Neural cell (in vitro differentiated cells): ENCODE measurements around the gene PIGL. TPM values are rescaled to one million over a fixed set of nuclear protein-coding genes. Genes with fewer than 3 reads are reported as not detected.
"Not testable (repeated sequence)": the region's sequence is repeated elsewhere in the genome, so short reads cannot be mapped to it uniquely, and the experiment has no call there.

Experiments
- H2AFZ ChIP-seq: fragments of 200-600, 300-800 bp; sonication (generic), shearing (Covaris generic); 2 replicates; pipeline ENCODE4 v1.6.0; 2014; ENCODE audit warnings: low read depth, mild to moderate bottlenecking, antibody characterized with exemption, low read length, moderate library complexity
- H3F3A ChIP-seq: fragments of 200-600 bp; shearing (Covaris generic); 2 replicates; pipeline ENCODE4 v1.6.1; 2016; ENCODE audit warnings: mild to moderate bottlenecking, moderate library complexity, mixed read lengths, antibody characterized with exemption, low read length; ENCODE audit not compliant: insufficient read depth, poor library complexity, severe bottlenecking
- H3K27ac ChIP-seq: fragments of 200-600, 300-800 bp; sonication (generic), shearing (Covaris generic); 2 replicates; pipeline ENCODE4 v1.5.1; 2014; ENCODE audit warnings: mild to moderate bottlenecking, low read length, moderate library complexity
- H3K27me3 ChIP-seq: fragments of 300-800, 200-600 bp; sonication (generic), shearing (Covaris generic); 2 replicates; pipeline ENCODE4 v1.6.0; 2014; ENCODE audit warnings: mild to moderate bottlenecking, low read depth, low read length, moderate library complexity; ENCODE audit not compliant: insufficient read depth
- H3K36me3 ChIP-seq: fragments of 300-800, 200-600 bp; sonication (generic), shearing (Covaris generic); 2 replicates; pipeline ENCODE4 v1.5.1; 2014; ENCODE audit warnings: mild to moderate bottlenecking, antibody characterized with exemption, low read length, moderate library complexity; ENCODE audit not compliant: insufficient read depth
- H3K4me2 ChIP-seq: fragments of 300-800, 200-600 bp; sonication (generic), shearing (Covaris generic); 2 replicates; pipeline ENCODE4 v1.6.0; 2014; ENCODE audit warnings: mild to moderate bottlenecking, low read length
- H3K4me3 ChIP-seq: fragments of 300-800, 200-600 bp; sonication (generic), shearing (Covaris generic); 2 replicates; pipeline ENCODE4 v1.5.1; 2014; ENCODE audit warnings: mild to moderate bottlenecking, low read length, moderate library complexity
- H3K79me2 ChIP-seq: fragments of 200-600 bp; shearing (Covaris generic); replicated peaks from 2 replicates; pipeline ENCODE4 v1.6.0; 2014; ENCODE audit warnings: mild to moderate bottlenecking, low read length, moderate library complexity; ENCODE audit not compliant: insufficient read depth
- H3K9ac ChIP-seq: fragments of 300-800, 200-600 bp; sonication (generic), shearing (Covaris generic); 2 replicates; pipeline ENCODE4 v1.6.1; 2016; ENCODE audit warnings: mild to moderate bottlenecking, low read length, mixed read lengths
- H3K9me2 ChIP-seq: fragments of 200-600 bp; shearing (Covaris generic); 2 replicates; pipeline ENCODE4 v1.6.1; 2016; ENCODE audit warnings: mild to moderate bottlenecking, low read length, mixed read lengths; ENCODE audit not compliant: insufficient read depth
- H3K9me3 ChIP-seq: fragments of 200-600, 300-800 bp; sonication (generic), shearing (Covaris generic); 2 replicates; pipeline ENCODE4 v1.6.1; 2016; ENCODE audit warnings: mild to moderate bottlenecking, mixed run types, low read length, moderate library complexity, mixed read lengths
- H4K20me1 ChIP-seq: fragments of 200-600 bp; shearing (Covaris generic); 2 replicates; pipeline ENCODE4 v1.6.1; 2016; ENCODE audit warnings: mild to moderate bottlenecking, mixed run types; ENCODE audit not compliant: insufficient read depth
- CTCF ChIP-seq: fragments of 450-650 bp; IDR thresholded peaks from 2 replicates; pipeline ENCODE4 v1.5.1; 2014; ENCODE audit warnings: antibody characterized with exemption, mild to moderate bottlenecking, moderate library complexity; ENCODE audit not compliant: poor library complexity, severe bottlenecking
- EP300 ChIP-seq: fragments of 450-650 bp; conservative IDR thresholded peaks from 2 replicates; pipeline ENCODE4 v1.6.1; 2014; ENCODE audit warnings: antibody characterized with exemption, mild to moderate bottlenecking, moderate library complexity; ENCODE audit not compliant: poor library complexity, severe bottlenecking
- EZH2 ChIP-seq: fragments of 200-600, 300-800 bp; shearing (Covaris generic), sonication (generic); IDR thresholded peaks from 2 replicates; pipeline ENCODE4 v1.6.1; 2014; ENCODE audit warnings: antibody characterized with exemption, low read length, borderline replicate concordance, mild to moderate bottlenecking; ENCODE audit not compliant: insufficient read depth, poor library complexity, severe bottlenecking
- MXI1 ChIP-seq: fragments of 450-650 bp; conservative IDR thresholded peaks from 2 replicates; pipeline ENCODE4 v1.6.1; 2014; ENCODE audit warnings: antibody characterized with exemption, mild to moderate bottlenecking; ENCODE audit not compliant: poor library complexity, severe bottlenecking
- POLR2AphosphoS5 ChIP-seq: IDR thresholded peaks from 2 replicates; pipeline ENCODE4 v1.6.1; 2012
- RAD21 ChIP-seq: fragments of 450-650 bp; conservative IDR thresholded peaks from 2 replicates; pipeline ENCODE4 v1.6.1; 2014; ENCODE audit warnings: antibody characterized with exemption, mild to moderate bottlenecking, moderate library complexity
- REST ChIP-seq: IDR thresholded peaks from 2 replicates; pipeline ENCODE4 v1.6.1; 2012; ENCODE audit warnings: borderline replicate concordance
- SMC3 ChIP-seq: fragments of 450-650 bp; conservative IDR thresholded peaks from 2 replicates; pipeline ENCODE4 v1.6.1; 2014; ENCODE audit warnings: antibody characterized with exemption, mild to moderate bottlenecking, moderate library complexity; ENCODE audit not compliant: poor library complexity
- TAF1 ChIP-seq: IDR thresholded peaks from 2 replicates; pipeline ENCODE4 v1.6.1; 2012; ENCODE audit warnings: low read depth
- polyA plus RNA-seq: library from polyadenylated mRNA; depleted of rRNA; stranded (reverse); fragments of >200 nt; gene quantifications from 2 replicates; pipeline ENCODE4 v1.2.3, GENCODE V29; 2014

The PIGL gene
- polyA plus RNA-seq, 1 donor from 2014 or later = 75.5 TPM

DNA sequence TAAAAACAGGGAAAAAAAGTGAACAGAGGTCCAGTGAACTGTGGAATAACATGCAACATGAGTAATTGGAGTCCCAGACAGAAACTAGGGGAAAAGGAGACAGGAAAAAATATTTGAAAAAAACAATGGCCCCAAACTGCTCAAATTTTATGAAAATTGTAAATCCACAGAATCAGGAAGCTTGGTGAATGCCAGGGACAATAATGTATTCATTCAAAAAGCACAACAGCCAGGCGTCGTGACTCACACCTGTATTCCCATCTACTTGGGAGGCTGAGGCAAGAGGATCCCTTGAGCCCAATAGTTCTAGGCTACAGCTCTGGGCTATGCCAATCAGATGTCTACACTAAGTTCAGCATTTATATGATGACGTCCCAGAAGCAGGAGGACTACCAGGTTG, 25.4 kb upstream of the PIGL start:
- no peak overlapping the region for H2AFZ ChIP-seq
- H3K9me3 ChIP-seq = no peaks in the 10 kb centered on the region
- H3K9ac ChIP-seq = no peak overlapping the region
- H3F3A ChIP-seq = no peaks in the 10 kb centered on the region
- no peak for TF ChIP-seq TAF1
- no peak for TF ChIP-seq MXI1
- TF ChIP-seq RAD21 = no peak
- TF ChIP-seq SMC3 = no peak
- no peak for TF ChIP-seq REST
- TF ChIP-seq POLR2AphosphoS5 = no peak
- TF ChIP-seq EZH2 = no peak
- no peak for TF ChIP-seq EP300
- TF ChIP-seq CTCF = no peak
- H3K79me2 ChIP-seq = peaks cover 25% of the 10 kb centered on the region
- no peaks in the 10 kb centered on the region for H3K36me3 ChIP-seq
- H3K4me2 ChIP-seq = no peak overlapping the region
- H3K27me3 ChIP-seq = no peaks in the 10 kb centered on the region
- no peaks in the 10 kb centered on the region for H4K20me1 ChIP-seq
- H3K4me3 ChIP-seq = no peak overlapping the region
- no peak overlapping the region for H3K27ac ChIP-seq
- H3K9me2 ChIP-seq = no peaks in the 10 kb centered on the region

DNA sequence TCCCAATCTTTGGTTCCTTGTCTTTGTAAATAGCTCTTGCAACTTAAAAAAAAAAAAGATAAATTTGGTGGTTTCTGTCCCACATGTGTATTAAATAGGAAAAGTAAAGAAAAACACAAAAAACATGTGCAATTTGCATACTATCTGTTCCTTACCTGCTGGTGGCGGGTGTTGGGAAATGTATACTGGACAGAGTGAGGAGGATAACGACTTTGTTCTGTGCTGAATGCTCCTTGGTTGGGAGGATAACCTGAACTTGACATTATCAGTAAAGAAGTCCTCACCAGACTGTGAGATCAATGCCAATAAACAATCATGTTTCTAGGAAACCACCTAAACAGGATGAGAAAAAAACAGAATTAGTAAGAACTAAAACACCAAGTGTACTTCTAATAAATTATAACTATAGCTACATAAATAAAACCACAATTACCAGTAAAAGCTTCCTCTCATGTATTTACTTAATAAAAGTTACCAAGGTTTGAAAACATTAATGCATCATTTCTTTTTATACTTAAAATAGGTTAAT, 22.6 kb upstream of the PIGL start:
- H3K27me3 ChIP-seq, H3K4me3 ChIP-seq, H4K20me1 ChIP-seq, H3F3A ChIP-seq, H3K4me2 ChIP-seq, H3K9me2 ChIP-seq, H3K36me3 ChIP-seq, H2AFZ ChIP-seq, H3K27ac ChIP-seq, H3K9ac ChIP-seq, H3K9me3 ChIP-seq: not testable (repeated sequence)
- H3K79me2 ChIP-seq = peaks cover 35% of the 10 kb centered on the region

- Histone ChIP-seq H3K27me3 (no peaks in the 10 kb centered on the region), H3K9ac (no peak overlapping the region), H4K20me1 (no peaks in the 10 kb centered on the region), H3K4me3 (no peak overlapping the region), H3K4me2 (no peak overlapping the region), H2AFZ (no peak overlapping the region), H3K9me2 (no peaks in the 10 kb centered on the region), H3K9me3 (no peaks in the 10 kb centered on the region), H3F3A (no peaks in the 10 kb centered on the region), H3K79me2 (peaks cover 43% of the 10 kb centered on the region), H3K36me3 (no peaks in the 10 kb centered on the region), H3K27ac (no peak overlapping the region)
- TF ChIP-seq CTCF (no peak), MXI1 (no peak), POLR2AphosphoS5 (no peak), RAD21 (no peak), TAF1 (no peak), EP300 (no peak), REST (no peak), EZH2 (no peak), SMC3 (no peak)
These were observed 19.7 kb upstream of the PIGL start for GRCh38 chr17:16197276-16197675.
